HepG2 (cell line): ENCODE measurements around the gene IGSF5. TPM values are rescaled to one million over a fixed set of nuclear protein-coding genes. Genes with fewer than 3 reads are reported as not detected.
A peak's percentile ranks its signal among the peaks of the same experiment; 100 is the strongest.

ENCODE experiments used
- ATAC-seq: fragments of 200-7000 bp; cut with Tn5 transposase; 3 replicates; pipeline ENCODE4 v1.9.1; 2020; ENCODE audit warnings: mild to moderate bottlenecking, moderate library complexity
- BruUV-seq: library from RNA; stranded (reverse); fragments of 400-500 nt; replicated peaks from 2 replicates; lab custom pipeline; 2021; lab: Mats Ljungman, UMichigan
- CTCF ChIA-PET: fragments of 300-600 bp; formaldehyde crosslinking; extraction: SDS; loops from one replicate; lab custom pipeline; 2021; ENCODE audit warnings: low total read pairs, inconsistent platforms, low intra/inter-chr PET ratio; lab: Yijun Ruan, JAX
- POLR2A ChIA-PET: fragments of 350-600 bp; sonication (Branson Sonifier 250); formaldehyde crosslinking; loops from one replicate; lab custom pipeline; 2020; ENCODE audit warnings: antibody characterized with exemption, inconsistent platforms; lab: Yijun Ruan, JAX
- DNase-seq: peaks from one replicate; pipeline ENCODE4 v3.0.0-alpha.2; 2015; ENCODE audit warnings: low spot score
- FAIRE-seq: peaks from 3 replicates; lab custom pipeline; 2011; peaks lifted over from hg19 to GRCh38; lab: Jason Lieb, UNC
- H2AFZ ChIP-seq: one replicate; pipeline ENCODE4 v1.6.1; 2011; ENCODE audit warnings: low read length, inconsistent platforms
- H3K27ac ChIP-seq: fragments of 300-600 bp; 3 replicates; pipeline ENCODE4 v1.8.0; 2011; ENCODE audit warnings: mixed run types, mild to moderate bottlenecking, mixed read lengths, low read length, inconsistent platforms; ENCODE audit not compliant: insufficient read depth; ENCODE audit errors: extremely low read length
- H3K27me3 ChIP-seq, 2 experiments: fragments of 200-600 bp in 1 of 2; 2 replicates in 1 of 2; 3 replicates in 1 of 2; pipeline versions ENCODE4 v1.6.0 to v1.8.0; 2011; ENCODE audit warnings: low read length in 2 of 2, mild to moderate bottlenecking in 2 of 2, moderate library complexity in 2 of 2, inconsistent platforms in 1 of 2; ENCODE audit not compliant: insufficient read depth in 2 of 2, control insufficient read depth in 1 of 2
- H3K36me3 ChIP-seq, 2 experiments: fragments of 200-600 bp in 1 of 2; replicated peaks in 1 of 2; 2 replicates in 1 of 2; 3 replicates in 1 of 2; pipeline versions ENCODE4 v1.5.1 to v1.8.0; 2011; ENCODE audit warnings: low read length in 2 of 2, inconsistent platforms in 1 of 2; ENCODE audit not compliant: insufficient read depth in 2 of 2, control insufficient read depth in 1 of 2
- H3K4me1 ChIP-seq: 2 replicates; pipeline ENCODE4 v1.5.1; 2012; ENCODE audit warnings: low read length, inconsistent platforms; ENCODE audit not compliant: insufficient read depth
- H3K4me2 ChIP-seq: 2 replicates; pipeline ENCODE4 v1.6.0; 2011; ENCODE audit warnings: low read depth, low read length, inconsistent platforms
- H3K4me3 ChIP-seq, 3 experiments: fragments of 200-600 bp in 1 of 3; sonication (generic), shearing (Covaris generic) in 1 of 3; replicated peaks in 1 of 3; 2 replicates each; pipeline ENCODE4 v1.5.1; 2011 to 2016; ENCODE audit warnings: low read length in 3 of 3, inconsistent platforms in 2 of 3, low read depth in 2 of 3, mild to moderate bottlenecking in 2 of 3, control low read depth in 1 of 3, mixed read lengths in 1 of 3; ENCODE audit not compliant: insufficient read depth in 1 of 3
- H3K79me2 ChIP-seq: one replicate; pipeline ENCODE4 v1.6.1; 2011; ENCODE audit warnings: low read length, inconsistent platforms; ENCODE audit not compliant: insufficient read depth
- H3K9ac ChIP-seq: 2 replicates; pipeline ENCODE4 v1.6.0; 2011; ENCODE audit warnings: mild to moderate bottlenecking, low read depth, low read length, inconsistent platforms; ENCODE audit not compliant: insufficient read depth
- H3K9me3 ChIP-seq: 2 replicates; pipeline ENCODE4 v1.5.1; 2012; ENCODE audit warnings: mild to moderate bottlenecking, low read length
- H4K20me1 ChIP-seq: 2 replicates; pipeline ENCODE4 v1.6.0; 2011; ENCODE audit warnings: inconsistent platforms, mild to moderate bottlenecking, low read length, moderate library complexity; ENCODE audit not compliant: insufficient read depth
- ATF7 ChIP-seq, 2 experiments: fragments of 450-650 bp in 1 of 2; sonication (generic) in 1 of 2; formaldehyde crosslinking in 1 of 2; IDR thresholded peaks; 2 replicates each; pipeline versions ENCODE4 v1.4.0 to v1.6.1; 2016 to 2020; ENCODE audit warnings: antibody characterized with exemption in 1 of 2, mild to moderate bottlenecking in 1 of 2, missing genetic modification reagents in 1 of 2
- CREB1 ChIP-seq, 2 experiments: fragments of 450-650 bp in 1 of 2; IDR thresholded peaks; 2 replicates each; pipeline ENCODE4 v1.6.1; 2016 to 2017; ENCODE audit warnings: control low read depth in 1 of 2, mild to moderate bottlenecking in 1 of 2, missing compliant biosample characterization in 1 of 2, missing genetic modification characterization in 1 of 2
- ELF4 ChIP-seq: sonication (generic); formaldehyde crosslinking; IDR thresholded peaks from 2 replicates; pipeline ENCODE4 v1.5.0; 2020; ENCODE audit warnings: missing genetic modification reagents, mild to moderate bottlenecking, moderate library complexity, borderline replicate concordance
- ETV6 ChIP-seq: sonication (generic); formaldehyde crosslinking; conservative IDR thresholded peaks from 2 replicates; pipeline ENCODE4 v1.4.0; 2020; ENCODE audit warnings: missing genetic modification reagents
- EZH2 ChIP-seq: conservative IDR thresholded peaks from 2 replicates; pipeline ENCODE4 v1.6.1; 2012; ENCODE audit warnings: mild to moderate bottlenecking, low read depth, low read length, moderate library complexity
- FOXO1 ChIP-seq: sonication (generic); formaldehyde crosslinking; IDR thresholded peaks from 2 replicates; pipeline ENCODE4 v1.4.0; 2020; ENCODE audit warnings: missing genetic modification reagents
- KDM6A ChIP-seq: IDR thresholded peaks from 2 replicates; pipeline ENCODE4 v1.6.1; 2016; ENCODE audit warnings: low read depth
- MTA1 ChIP-seq: sonication (generic); formaldehyde crosslinking; IDR thresholded peaks from 2 replicates; pipeline ENCODE4 v1.4.0; 2020; ENCODE audit warnings: missing genetic modification reagents, mild to moderate bottlenecking, borderline replicate concordance
- NR3C1 ChIP-seq: sonication (generic); formaldehyde crosslinking; IDR thresholded peaks from 2 replicates; pipeline ENCODE4 v1.4.0; 2020; ENCODE audit warnings: missing genetic modification reagents
- PCBP2 ChIP-seq: fragments of 200-400 bp; formaldehyde crosslinking; optimal IDR thresholded peaks from 2 replicates; pipeline ENCODE3; 2018; ENCODE audit warnings: low read length, low read depth; ENCODE audit not compliant: poor library complexity, severe bottlenecking
- SNAI1 ChIP-seq: sonication (generic); formaldehyde crosslinking; IDR thresholded peaks from 2 replicates; pipeline ENCODE4 v1.5.0; 2020; ENCODE audit warnings: mild to moderate bottlenecking, missing genetic modification reagents, borderline replicate concordance
- ZC3H4 ChIP-seq: sonication (generic); formaldehyde crosslinking; IDR thresholded peaks from 2 replicates; pipeline ENCODE4 v1.4.0; 2020; ENCODE audit warnings: missing genetic modification reagents, borderline replicate concordance
- ZNF253 ChIP-seq: sonication (generic); formaldehyde crosslinking; IDR thresholded peaks from 2 replicates; pipeline ENCODE4 v1.8.0; 2022; ENCODE audit warnings: mild to moderate bottlenecking, missing genetic modification reagents, borderline replicate concordance
- ZNF776 ChIP-seq: sonication (generic); formaldehyde crosslinking; IDR thresholded peaks from 2 replicates; pipeline ENCODE4 v1.4.0; 2020; ENCODE audit warnings: mild to moderate bottlenecking, missing genetic modification reagents
- ZNF784 ChIP-seq: sonication (generic); formaldehyde crosslinking; IDR thresholded peaks from 2 replicates; pipeline ENCODE4 v1.5.1; 2020; ENCODE audit warnings: missing genetic modification reagents, mild to moderate bottlenecking, borderline replicate concordance
- WGBS: methylation state at CpG from one replicate; pipeline ENCODE4 v1.1.6; 2017; ENCODE audit warnings: low lambda C conversion rate; 5-methylcytosine and 5-hydroxymethylcytosine counted together
- in situ Hi-C: cut with HindIII; loops from 2 replicates; pipeline ENCODE4 v1.10.0; 2017; ENCODE audit warnings: low pct_unique_long_range_greater_than_20kb; ENCODE audit not compliant: extremely low pct_ligation_motif_present
- intact Hi-C: fragments of 100-400 bp; cut with micrococcal nuclease; formaldehyde crosslinking; loops from one replicate; pipeline ENCODE4 v1.10.0; 2022; ENCODE audit not compliant: unreplicated experiment
- polyA plus RNA-seq, 8 experiments: library from polyadenylated mRNA; depleted of rRNA in 3 of 8; stranded (reverse) in 7 of 8; unstranded in 1 of 8; fragments of >200 nt; fragmentation: Illumina TruSeq in 4 of 8; extraction: Trizol in 4 of 8; gene quantifications; 2 replicates each; pipeline versions ENCODE4 v1.2.1 to v1.2.3, GENCODE V29; 2011 to 2016; ENCODE audit warnings: low read depth in 4 of 8, missing spikeins in 1 of 8, mixed read lengths in 1 of 8; ENCODE audit not compliant: insufficient read depth in 1 of 8
- total RNA-seq, 5 experiments: library from RNA; depleted of rRNA; stranded (reverse); fragments of >200 nt; fragmentation: Illumina TruSeq; extraction: Trizol; gene quantifications; 2 replicates each; pipeline ENCODE4 v1.2.3, GENCODE V29; 2016; ENCODE audit warnings: low read depth in 1 of 5
- TF ChIP-seq, protein P1 (sequence below): sonication (generic); formaldehyde crosslinking; IDR thresholded peaks from 2 replicates; pipeline ENCODE4 v1.4.0; 2020; ENCODE audit warnings: mild to moderate bottlenecking, missing genetic modification reagents
- TF ChIP-seq, protein P2 (sequence below): sonication (generic); formaldehyde crosslinking; IDR thresholded peaks from 2 replicates; pipeline ENCODE4 v1.4.0; 2020; ENCODE audit warnings: missing genetic modification reagents

IGSF5 gene
- total and polyA plus RNA-seq, 2 of the 13 experiments (the other 11 are each of a cell fraction or from before 2014, with no cell fraction given) = not detected

GRCh38 chr21:39825250-39825649 lies 80.3 kb downstream of the IGSF5 start:
- no peak for DNase-seq
- Histone ChIP-seq H3K79me2 (no peaks in the 10 kb centered on the region), H3K4me1 (no peaks in the 10 kb centered on the region), H2AFZ (no peak overlapping the region), H4K20me1 (no peaks in the 10 kb centered on the region), H3K9me3 (peaks cover 81% of the 10 kb centered on the region), H3K9ac (no peak overlapping the region), H3K27ac (no peak overlapping the region), H3K36me3 (no peaks in the 10 kb centered on the region), H3K27me3 (no peaks in the 10 kb centered on the region), H3K4me2 (no peak overlapping the region), H3K4me3 (no peak overlapping the region)
- BruUV-seq = no TSS peak
- no peak for FAIRE-seq
- CTCF ChIA-PET = no interaction called here
- 15% methylated on average over 1 of the region's 1 CpG for WGBS
- TF ChIP-seq ZNF253 (CRISPR knock-in tag) (no peak), EZH2 (no peak), ZNF776 (CRISPR knock-in tag) (no peak), SNAI1 (CRISPR knock-in tag) (no peak), ZC3H4 (CRISPR knock-in tag) (no peak), FOXO1 (CRISPR knock-in tag) (no peak), MTA1 (CRISPR knock-in tag) (no peak), NR3C1 (CRISPR knock-in tag) (no peak), ATF7 (IDR thresholded peaks at IDR 0.05) (peak; percentile 53), ATF7 (CRISPR knock-in tag; IDR thresholded peaks at IDR 0.05) (no peak), KDM6A (CRISPR knock-in tag) (no peak), ETV6 (no peak), CREB1 (IDR thresholded peaks at IDR 0.05) (peak; percentile 65), CREB1 (CRISPR knock-in tag; IDR thresholded peaks at IDR 0.05) (no peak), ELF4 (CRISPR knock-in tag) (no peak), ZNF784 (CRISPR knock-in tag) (no peak), PCBP2 (no peak)
- TF ChIP-seq, protein P1, sequence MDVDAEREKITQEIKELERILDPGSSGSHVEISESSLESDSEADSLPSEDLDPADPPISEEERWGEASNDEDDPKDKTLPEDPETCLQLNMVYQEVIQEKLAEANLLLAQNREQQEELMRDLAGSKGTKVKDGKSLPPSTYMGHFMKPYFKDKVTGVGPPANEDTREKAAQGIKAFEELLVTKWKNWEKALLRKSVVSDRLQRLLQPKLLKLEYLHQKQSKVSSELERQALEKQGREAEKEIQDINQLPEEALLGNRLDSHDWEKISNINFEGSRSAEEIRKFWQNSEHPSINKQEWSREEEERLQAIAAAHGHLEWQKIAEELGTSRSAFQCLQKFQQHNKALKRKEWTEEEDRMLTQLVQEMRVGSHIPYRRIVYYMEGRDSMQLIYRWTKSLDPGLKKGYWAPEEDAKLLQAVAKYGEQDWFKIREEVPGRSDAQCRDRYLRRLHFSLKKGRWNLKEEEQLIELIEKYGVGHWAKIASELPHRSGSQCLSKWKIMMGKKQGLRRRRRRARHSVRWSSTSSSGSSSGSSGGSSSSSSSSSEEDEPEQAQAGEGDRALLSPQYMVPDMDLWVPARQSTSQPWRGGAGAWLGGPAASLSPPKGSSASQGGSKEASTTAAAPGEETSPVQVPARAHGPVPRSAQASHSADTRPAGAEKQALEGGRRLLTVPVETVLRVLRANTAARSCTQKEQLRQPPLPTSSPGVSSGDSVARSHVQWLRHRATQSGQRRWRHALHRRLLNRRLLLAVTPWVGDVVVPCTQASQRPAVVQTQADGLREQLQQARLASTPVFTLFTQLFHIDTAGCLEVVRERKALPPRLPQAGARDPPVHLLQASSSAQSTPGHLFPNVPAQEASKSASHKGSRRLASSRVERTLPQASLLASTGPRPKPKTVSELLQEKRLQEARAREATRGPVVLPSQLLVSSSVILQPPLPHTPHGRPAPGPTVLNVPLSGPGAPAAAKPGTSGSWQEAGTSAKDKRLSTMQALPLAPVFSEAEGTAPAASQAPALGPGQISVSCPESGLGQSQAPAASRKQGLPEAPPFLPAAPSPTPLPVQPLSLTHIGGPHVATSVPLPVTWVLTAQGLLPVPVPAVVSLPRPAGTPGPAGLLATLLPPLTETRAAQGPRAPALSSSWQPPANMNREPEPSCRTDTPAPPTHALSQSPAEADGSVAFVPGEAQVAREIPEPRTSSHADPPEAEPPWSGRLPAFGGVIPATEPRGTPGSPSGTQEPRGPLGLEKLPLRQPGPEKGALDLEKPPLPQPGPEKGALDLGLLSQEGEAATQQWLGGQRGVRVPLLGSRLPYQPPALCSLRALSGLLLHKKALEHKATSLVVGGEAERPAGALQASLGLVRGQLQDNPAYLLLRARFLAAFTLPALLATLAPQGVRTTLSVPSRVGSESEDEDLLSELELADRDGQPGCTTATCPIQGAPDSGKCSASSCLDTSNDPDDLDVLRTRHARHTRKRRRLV = no peak
- TF ChIP-seq, protein P2, sequence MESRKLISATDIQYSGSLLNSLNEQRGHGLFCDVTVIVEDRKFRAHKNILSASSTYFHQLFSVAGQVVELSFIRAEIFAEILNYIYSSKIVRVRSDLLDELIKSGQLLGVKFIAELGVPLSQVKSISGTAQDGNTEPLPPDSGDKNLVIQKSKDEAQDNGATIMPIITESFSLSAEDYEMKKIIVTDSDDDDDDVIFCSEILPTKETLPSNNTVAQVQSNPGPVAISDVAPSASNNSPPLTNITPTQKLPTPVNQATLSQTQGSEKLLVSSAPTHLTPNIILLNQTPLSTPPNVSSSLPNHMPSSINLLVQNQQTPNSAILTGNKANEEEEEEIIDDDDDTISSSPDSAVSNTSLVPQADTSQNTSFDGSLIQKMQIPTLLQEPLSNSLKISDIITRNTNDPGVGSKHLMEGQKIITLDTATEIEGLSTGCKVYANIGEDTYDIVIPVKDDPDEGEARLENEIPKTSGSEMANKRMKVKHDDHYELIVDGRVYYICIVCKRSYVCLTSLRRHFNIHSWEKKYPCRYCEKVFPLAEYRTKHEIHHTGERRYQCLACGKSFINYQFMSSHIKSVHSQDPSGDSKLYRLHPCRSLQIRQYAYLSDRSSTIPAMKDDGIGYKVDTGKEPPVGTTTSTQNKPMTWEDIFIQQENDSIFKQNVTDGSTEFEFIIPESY = no peak
- intact Hi-C loops (no loop called here), in situ Hi-C loops (no loop called here)
- POLR2A ChIA-PET = no interaction called here
- ATAC-seq = no peak
